GM12878 (cell line): ENCODE results near the gene NR1I3. TPM values are rescaled to one million over a fixed set of nuclear protein-coding genes. Genes with fewer than 3 reads are reported as not detected.

Experiments used
- CEBPZ ChIP-seq: fragments of 150-350 bp; IDR thresholded peaks from 2 replicates; pipeline ENCODE4 v1.6.1; 2016; ENCODE audit warnings: low read depth, low read length
- CHD1 ChIP-seq: IDR thresholded peaks from 2 replicates; pipeline ENCODE4 v1.6.1; 2012; ENCODE audit warnings: low read depth, low read length, improper control_type of control experiment
- CHD2 ChIP-seq: IDR thresholded peaks from 2 replicates; pipeline ENCODE4 v1.6.1; 2011; ENCODE audit warnings: low read depth, low read length, improper control_type of control experiment, borderline replicate concordance
- EP300 ChIP-seq, 2 experiments: fragments of 150-350 bp in 1 of 2; IDR thresholded peaks; 2 replicates each; pipeline ENCODE4 v1.6.1; 2011 to 2012; ENCODE audit warnings: low read depth in 2 of 2, low read length in 2 of 2, borderline replicate concordance in 1 of 2, improper control_type of control experiment in 1 of 2, inconsistent platforms in 1 of 2; ENCODE audit not compliant: control insufficient read depth in 1 of 2
- IRF5 ChIP-seq: fragments of 450-650 bp; IDR thresholded peaks from 2 replicates; pipeline ENCODE4 v1.6.1; 2017; ENCODE audit warnings: borderline replicate concordance
- NR2F1 ChIP-seq: fragments of 450-650 bp; conservative IDR thresholded peaks from 2 replicates; pipeline ENCODE4 v1.6.1; 2017; ENCODE audit warnings: mild to moderate bottlenecking
- PKNOX1 ChIP-seq: fragments of 450-650 bp; IDR thresholded peaks from 2 replicates; pipeline ENCODE4 v1.6.1; 2016; ENCODE audit warnings: mild to moderate bottlenecking
- RB1 ChIP-seq: fragments of 450-650 bp; formaldehyde crosslinking; IDR thresholded peaks from 2 replicates; pipeline ENCODE4 v1.6.1; 2017; ENCODE audit warnings: mild to moderate bottlenecking, borderline replicate concordance
- RELA ChIP-seq: fragments of 450-650 bp; IDR thresholded peaks from 2 replicates; pipeline ENCODE4 v1.8.0; 2014; ENCODE audit warnings: borderline replicate concordance; ENCODE audit not compliant: partially characterized antibody
- REST ChIP-seq: IDR thresholded peaks from 2 replicates; pipeline ENCODE4 v1.6.1; 2012; ENCODE audit warnings: mild to moderate bottlenecking, low read depth, low read length
- RUNX3 ChIP-seq: IDR thresholded peaks from 2 replicates; pipeline ENCODE4 v1.6.1; 2012; ENCODE audit warnings: low read length, inconsistent platforms
- SMAD1 ChIP-seq: fragments of 450-650 bp; IDR thresholded peaks from 2 replicates; pipeline ENCODE4 v1.6.1; 2018; ENCODE audit warnings: mild to moderate bottlenecking, low read depth; ENCODE audit not compliant: partially characterized antibody
- SP1 ChIP-seq: IDR thresholded peaks from one replicate; pipeline ENCODE4 v1.6.1; 2011; ENCODE audit warnings: low read depth, low read length
- SRF ChIP-seq, 2 experiments: IDR thresholded peaks; 2 replicates each; pipeline ENCODE4 v1.6.1; 2011; ENCODE audit warnings: low read depth in 2 of 2, low read length in 2 of 2, mild to moderate bottlenecking in 1 of 2, moderate library complexity in 1 of 2
- SUZ12 ChIP-seq: fragments of 200-600 bp; sonication (generic); IDR thresholded peaks from one replicate; pipeline ENCODE4 v1.6.1; 2018; ENCODE audit warnings: antibody characterized with exemption, mild to moderate bottlenecking; ENCODE audit not compliant: unreplicated experiment
- ZBTB33 ChIP-seq: fragments of 450-650 bp; IDR thresholded peaks from 2 replicates; pipeline ENCODE4 v1.6.1; 2017; ENCODE audit warnings: mild to moderate bottlenecking
- ZNF24 ChIP-seq: fragments of 450-650 bp; IDR thresholded peaks from 2 replicates; pipeline ENCODE4 v1.6.1; 2017; ENCODE audit warnings: antibody characterized with exemption, mild to moderate bottlenecking
- polyA plus RNA-seq, 11 experiments: library from polyadenylated mRNA; depleted of rRNA in 4 of 11; unstranded in 6 of 11; stranded (reverse) in 5 of 11; fragments of >200 nt; fragmentation: Nextera tagmentation in 4 of 11; fragmentation: Illumina TruSeq in 1 of 11; extraction: Ambion mirVana in 4 of 11; extraction: Trizol in 1 of 11; gene quantifications; 1 replicate in 1 of 11; 2 replicates in 10 of 11; pipeline versions ENCODE4 v1.2.1 to v1.2.3, GENCODE V29; 2011 to 2016; ENCODE audit warnings: inconsistent platforms in 2 of 11, missing spikeins in 2 of 11, low read depth in 1 of 11
- total RNA-seq, 4 experiments: library from RNA; depleted of rRNA in 3 of 4; stranded (reverse); fragments of >200 nt in 3 of 4; fragmentation: Illumina TruSeq in 1 of 4; extraction: Trizol in 1 of 4; gene quantifications; 2 replicates each; pipeline versions ENCODE4 v1.2.1 to v1.2.3, GENCODE V29; 2013 to 2021

NR1I3 gene
- total and polyA plus RNA-seq, 10 of the 15 experiments (the other 5 are each of a cell fraction or from before 2014, with no cell fraction given), result 0.13 to 0.52 (median 0.24) TPM; not detected in 7

GRCh38 chr1:161225534-161226319 lies 12.3 kb downstream of the NR1I3 start, which contains the start of gene TOMM40L (continued):
- no peak for TF ChIP-seq EP300 (IDR thresholded peaks at IDR 0.05; ENCODE audit: borderline replicate concordance in 1 of 2, control insufficient read depth in 1 of 2, low read depth in 2 of 2, low read length in 2 of 2)
- no peak for TF ChIP-seq REST
- TF ChIP-seq NR2F1, result no peak; the same call in 1 of the 2 replicates
- TF ChIP-seq RELA, result peak; percentile 13
- TF ChIP-seq RB1, result no peak
- no peak for TF ChIP-seq SUZ12
- TF ChIP-seq CEBPZ, result peak; percentile 24; the same call in 1 of the 2 replicates
- TF ChIP-seq SP1, result peak; percentile 96
- peak; percentile 84; the same call in 1 of the 2 replicates for TF ChIP-seq CHD2
- no peak for TF ChIP-seq SMAD1
- no peak for TF ChIP-seq CHD1
- TF ChIP-seq IRF5, result no peak
- no peak for TF ChIP-seq RUNX3
- no peak for TF ChIP-seq SRF (IDR thresholded peaks at IDR 0.05; ENCODE audit: low read depth in 2 of 2, low read length in 2 of 2)
- TF ChIP-seq ZNF24, result no peak
- TF ChIP-seq PKNOX1, result peak; percentile 99
- no peak for TF ChIP-seq ZBTB33
